Anterior cingulate cortex (tissue), 58 donors: ENCODE measurements around the gene MTX1.
A peak's percentile ranks its signal among the peaks of the same experiment; 100 is the strongest.

Source experiments
- DNase-seq, 58 donors: peaks; one replicate each; lab custom pipeline; 2025; lab: John Stamatoyannopoulos, UW

The MTX1 gene

DNA sequence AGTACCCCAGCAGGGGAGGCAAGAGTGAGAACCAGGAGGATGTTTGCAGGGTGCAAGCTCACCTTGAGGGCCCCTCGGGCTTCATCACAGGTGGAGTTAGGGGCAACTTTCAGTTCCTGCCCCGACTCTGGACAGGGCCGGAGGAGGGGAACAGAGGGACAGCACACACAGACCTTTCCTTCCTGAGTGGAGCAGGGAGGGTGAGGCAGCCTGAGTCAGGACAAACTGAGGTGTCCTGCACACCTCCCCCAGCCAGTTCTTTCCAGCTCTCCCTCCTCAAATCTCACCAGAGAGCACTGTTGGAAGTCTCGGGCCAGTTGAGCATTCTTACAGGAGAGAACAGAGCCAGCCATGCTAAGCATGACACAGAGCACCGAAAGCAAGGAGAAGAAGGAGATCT lies 45.3 kb downstream of the MTX1 start:
- DNase-seq, result no peak

DNA sequence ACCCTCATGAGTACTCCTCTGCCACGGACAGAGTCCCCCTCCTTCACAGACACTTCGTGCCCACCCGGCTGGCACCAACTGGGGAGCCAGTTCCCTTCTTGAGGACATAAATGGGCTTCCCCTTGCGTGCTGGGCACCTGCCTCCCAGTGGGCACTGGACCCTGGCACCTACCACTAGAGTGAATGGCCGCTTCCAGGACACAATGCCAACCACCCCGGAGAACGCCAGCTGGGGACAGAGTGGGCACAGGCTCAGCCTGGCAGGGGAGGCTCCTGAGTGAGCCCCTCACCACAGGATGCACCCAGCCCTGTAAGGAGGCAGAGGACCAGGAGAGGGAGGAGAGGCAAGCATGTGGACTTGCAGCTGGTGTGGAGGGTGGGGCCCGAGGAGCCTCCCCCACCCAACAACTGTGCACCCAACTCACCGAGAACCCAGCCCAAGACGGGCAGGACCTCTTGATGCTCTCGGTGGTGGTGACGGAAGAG lies 45.8 kb downstream of the MTX1 start:
- DNase-seq, result peak in 4 of 58 donors; percentile 16 to 44 (median 32)

DNA sequence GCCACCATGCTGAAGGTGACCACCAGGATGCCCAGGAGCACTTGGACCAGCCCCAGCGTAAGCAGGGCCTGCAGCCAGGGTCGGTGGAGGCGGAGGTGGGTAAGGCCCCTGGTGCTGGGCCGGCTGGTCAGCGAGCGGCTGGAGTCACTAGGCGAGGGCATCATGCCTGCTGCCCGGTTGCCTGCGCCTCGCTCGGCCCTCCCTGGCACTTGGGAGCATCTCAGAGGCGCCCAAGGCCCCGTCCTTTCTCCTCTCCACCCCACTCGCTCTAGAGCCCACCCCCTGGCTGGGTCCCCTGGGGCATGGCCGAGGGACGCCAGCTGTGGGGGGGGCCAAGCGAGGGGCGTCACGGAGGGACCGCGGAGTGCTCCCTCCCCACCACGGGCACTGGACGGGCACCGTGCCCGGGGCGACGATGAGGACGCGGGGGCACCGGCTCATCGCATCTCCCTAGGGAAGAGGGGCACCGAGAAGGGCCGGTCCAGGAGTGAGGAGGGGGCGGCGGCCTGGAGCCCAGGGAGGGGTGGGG lies 46.3 kb downstream of the MTX1 start:
- peak in 21 of 58 donors; percentile 22 to 72 (median 50) for DNase-seq

DNA sequence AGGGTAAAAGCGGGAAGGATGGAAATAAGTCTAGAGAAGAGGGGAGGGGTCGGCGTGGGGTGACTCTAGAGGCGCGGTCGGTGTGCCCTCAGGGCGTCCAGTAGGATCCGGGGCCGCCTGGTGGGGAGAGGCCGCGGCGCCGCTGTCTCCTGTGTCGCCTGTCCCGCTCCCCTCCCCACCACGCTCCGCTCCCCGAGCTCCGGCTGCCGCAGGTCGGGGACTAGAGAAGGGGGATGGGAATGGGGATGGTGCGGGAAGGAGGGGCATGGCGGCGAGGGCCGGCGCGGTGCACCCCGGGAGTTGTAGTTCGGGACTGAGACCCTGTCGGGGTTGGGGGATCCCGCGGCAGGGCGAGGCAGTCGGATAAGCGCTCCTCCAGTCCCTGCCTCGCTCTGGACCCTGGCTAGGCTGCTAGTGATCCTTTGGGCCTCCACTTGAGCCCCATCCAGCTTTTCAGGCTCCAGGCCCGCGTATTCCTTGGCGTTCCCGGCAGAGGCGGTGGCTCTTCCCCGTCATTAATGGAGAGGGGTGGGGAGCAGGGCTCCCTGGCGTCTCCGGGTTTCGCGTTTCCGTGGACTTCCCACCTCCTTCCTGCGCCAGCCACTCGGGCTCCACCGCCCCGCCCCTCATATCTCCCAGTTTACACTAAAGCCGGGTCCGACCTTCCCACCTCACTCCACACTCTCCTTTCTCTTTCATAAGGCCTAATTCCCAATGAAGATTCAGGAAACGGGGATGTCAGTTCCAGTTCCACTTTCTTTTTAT lies 46.9 kb downstream of the MTX1 start, which contains the start of gene ENTREP3:
TSS of gene ENTREP3 (minus strand) at position 241 of the 765 bp plus-strand sequence. CDS start 606 bp downstream, outside the sequence.
- DNase-seq, result peak; percentile 18 to 93 (median 82)

DNA sequence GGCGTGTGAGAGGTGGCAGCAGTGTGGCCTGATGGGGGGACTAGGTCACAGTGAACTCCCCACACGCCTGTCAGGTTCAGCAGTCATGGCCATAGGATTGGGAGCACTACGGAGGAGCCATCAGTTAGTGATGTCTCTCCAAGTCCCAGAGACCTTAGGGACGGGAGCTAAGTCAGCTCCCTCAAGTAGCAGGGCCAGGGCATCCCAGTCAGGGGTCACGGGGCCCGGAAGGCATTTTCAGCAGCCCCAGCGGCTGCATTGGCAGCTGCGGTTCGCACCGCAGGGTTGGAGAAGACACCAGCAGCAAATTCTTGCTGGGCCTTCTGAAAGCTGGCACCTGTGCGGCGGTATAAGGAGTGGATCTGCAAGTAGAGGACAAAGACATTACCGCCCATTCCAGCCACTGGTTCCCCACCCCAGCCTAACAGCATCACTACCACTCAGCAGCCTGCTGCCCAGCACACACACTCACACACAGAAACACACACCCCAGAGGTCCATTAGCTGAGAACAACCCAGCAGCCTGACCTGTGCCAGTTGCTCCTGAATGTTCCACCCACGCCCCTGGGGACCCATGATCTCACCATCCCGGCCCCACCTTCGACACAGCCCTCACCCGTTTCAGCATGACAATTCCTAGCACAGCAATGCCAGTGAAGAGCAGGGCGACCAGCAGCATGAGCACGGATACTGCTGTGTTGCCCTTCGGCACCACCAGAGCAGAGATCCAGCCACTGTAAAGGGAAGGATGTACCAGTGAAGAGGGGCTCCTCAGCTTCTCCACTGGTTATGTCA lies 47.8 kb downstream of the MTX1 start:
- DNase-seq, result no peak

DNA sequence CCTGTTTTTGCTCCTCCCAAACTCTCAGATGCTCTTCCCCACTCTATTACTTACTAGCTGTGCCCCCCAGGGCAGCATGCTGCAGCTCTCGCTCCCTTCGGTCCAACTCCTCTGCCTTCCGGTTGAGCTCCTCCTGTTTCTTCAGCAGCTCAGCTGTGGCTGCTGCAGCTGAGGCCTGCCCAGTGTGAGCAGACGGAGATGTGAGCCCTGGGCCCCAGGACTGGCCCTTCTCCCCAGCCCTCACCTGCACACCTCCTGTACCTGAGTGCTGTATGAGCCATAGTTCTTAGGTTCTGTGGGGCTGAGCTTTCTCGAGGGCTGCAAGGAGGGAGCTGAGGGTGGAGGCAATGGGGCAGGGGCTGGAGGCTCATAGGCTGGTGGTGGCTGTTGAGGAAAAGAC lies 51.8 kb downstream of the MTX1 start:
- DNase-seq, result no peak

DNA sequence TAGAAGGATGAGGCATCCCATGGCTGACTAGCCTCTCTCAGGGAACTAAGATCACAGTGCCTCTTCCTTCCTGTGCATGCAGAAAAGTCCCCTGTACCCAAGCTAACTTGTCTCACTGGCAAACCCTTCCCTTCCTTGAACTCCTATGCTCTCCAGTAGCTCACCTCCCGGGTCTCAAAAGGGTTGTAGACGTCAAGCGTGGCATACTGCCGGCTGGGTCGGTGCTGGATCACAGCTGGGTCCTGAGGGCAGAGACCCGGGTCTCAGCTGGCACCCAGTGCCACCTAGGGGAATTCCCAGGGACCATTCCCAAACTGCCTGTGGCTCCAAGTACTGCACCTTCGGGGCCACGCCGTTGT lies 53.0 kb downstream of the MTX1 start:
- DNase-seq, result no peak

DNA sequence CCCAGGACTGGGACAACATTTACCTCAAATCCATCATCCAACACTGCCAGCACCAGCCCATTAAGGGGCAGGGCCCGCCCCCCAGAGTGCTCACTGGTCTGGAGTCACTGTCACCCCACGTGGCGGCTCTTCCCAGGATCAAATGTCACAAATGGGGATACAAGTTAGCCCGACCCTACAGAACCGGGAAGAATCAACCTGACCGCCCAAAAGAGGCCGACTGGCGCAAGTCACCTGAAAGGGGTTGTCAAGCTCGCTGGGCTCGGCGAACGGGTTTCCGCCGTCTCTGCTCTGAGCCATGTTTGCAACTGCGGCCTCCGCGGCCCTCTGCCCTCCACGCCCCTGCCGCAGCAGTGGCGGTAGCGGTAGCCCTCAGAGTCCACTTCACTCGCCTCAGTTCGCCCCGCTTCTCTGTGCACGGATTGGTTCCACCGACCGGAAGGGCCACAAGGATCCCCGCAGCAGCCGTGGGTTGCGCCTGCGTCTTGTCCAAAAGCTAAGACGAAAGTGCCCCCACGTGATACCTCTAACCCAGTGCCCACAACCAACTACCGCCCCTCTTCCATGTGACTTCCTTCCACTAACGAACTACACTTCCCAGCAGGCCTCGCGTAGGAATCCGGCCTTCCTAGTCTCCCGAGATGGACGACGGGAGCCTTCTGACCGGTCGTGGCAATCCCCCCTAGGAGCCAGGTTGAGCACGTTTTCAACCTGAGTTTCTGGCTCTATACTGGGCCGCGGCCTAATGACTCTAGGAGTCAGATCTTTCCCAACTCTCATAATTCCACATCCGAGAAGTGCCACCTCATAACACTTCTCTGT lies 53.6 kb downstream of the MTX1 start, which contains the start of gene SCAMP3:
TSS of gene SCAMP3 (minus strand) at position 509 of the 822 bp plus-strand sequence. CDS start at position 300, 209 bp downstream.
- DNase-seq, result peak; percentile 68 to 99 (median 96)

DNA sequence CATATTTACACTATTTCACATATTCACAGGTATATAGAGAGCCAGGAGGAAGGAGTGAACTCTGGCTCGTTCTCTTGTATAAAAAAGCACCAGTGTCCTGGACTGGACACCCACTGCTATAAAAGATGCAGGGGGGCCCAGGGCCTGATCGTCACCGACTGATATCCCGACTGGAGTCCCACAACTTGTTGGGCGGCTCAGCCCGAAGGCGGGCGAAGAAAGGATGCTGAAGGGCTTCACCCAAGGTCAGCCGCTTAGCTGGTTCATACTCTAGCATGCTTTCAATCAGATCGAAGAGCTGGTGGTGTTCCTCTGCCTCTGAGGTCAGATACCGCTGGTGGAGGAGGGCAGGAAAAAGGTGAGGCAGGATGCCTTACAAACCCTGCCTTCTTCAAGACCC lies 54.6 kb downstream of the MTX1 start:
- no peak for DNase-seq
